Activated gamma-delta T cell (primary cell): ENCODE results near the gene EID1.
A peak's percentile ranks its signal among the peaks of the same experiment; 100 is the strongest.
"Not testable (repeated sequence)": the region's sequence is repeated elsewhere in the genome, so short reads cannot be mapped to it uniquely, and the experiment has no call there.

Experiments used
- DNase-seq: peaks from one replicate; lab custom pipeline; 2025; lab: John Stamatoyannopoulos, UW
- total RNA-seq, 2 donors: gene quantifications; one replicate each; lab custom pipeline; 2026; lab: John Stamatoyannopoulos, UW

The EID1 gene, protein sequence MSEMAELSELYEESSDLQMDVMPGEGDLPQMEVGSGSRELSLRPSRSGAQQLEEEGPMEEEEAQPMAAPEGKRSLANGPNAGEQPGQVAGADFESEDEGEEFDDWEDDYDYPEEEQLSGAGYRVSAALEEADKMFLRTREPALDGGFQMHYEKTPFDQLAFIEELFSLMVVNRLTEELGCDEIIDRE
- 125 to 153 reads per million in 2 donors for total RNA-seq

DNA sequence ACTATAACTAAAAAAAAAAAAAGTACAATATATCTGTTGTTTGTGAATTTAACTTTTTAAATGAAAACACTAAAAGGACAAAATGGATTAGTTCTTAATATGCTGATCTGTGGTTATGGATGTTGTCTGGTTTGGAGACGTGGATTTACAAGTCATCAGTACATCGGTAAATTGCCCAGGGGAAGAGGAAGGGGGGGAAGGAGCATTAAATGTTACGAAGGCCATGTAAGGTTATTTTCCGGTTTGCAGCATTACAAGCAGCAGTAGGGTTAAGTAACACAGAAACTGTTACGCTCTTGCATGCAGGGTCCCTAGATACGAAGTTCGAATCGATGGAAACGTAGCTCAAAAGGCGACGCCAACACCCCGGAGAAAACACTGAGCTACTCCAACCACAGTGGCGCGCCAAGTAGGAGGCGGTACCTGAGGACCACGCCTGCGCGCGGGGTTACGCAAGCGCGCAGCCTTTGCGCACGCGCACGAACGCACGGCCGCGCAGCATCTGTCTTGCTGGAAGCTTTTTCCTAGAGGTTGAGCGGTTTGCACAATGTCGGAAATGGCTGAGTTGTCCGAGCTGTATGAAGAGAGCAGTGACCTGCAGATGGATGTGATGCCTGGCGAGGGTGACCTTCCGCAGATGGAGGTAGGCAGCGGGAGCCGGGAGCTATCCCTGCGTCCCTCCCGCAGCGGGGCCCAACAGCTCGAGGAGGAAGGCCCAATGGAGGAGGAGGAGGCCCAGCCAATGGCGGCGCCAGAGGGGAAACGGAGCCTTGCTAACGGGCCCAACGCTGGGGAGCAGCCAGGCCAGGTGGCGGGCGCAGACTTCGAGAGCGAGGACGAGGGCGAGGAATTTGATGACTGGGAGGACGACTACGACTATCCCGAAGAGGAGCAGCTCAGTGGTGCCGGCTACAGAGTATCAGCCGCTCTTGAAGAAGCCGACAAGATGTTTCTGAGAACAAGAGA lies at the start of gene EID1:
Gene EID1, plus strand, starts transcription at position 505 of the 966 bp plus-strand sequence. Its CDS starts 43 bp downstream, at position 548.
- peak; percentile 81 for DNase-seq

GRCh38 chr15:48828471-48828870 lies 49.5 kb upstream of the EID1 start:
- DNase-seq, result no peak

DNA sequence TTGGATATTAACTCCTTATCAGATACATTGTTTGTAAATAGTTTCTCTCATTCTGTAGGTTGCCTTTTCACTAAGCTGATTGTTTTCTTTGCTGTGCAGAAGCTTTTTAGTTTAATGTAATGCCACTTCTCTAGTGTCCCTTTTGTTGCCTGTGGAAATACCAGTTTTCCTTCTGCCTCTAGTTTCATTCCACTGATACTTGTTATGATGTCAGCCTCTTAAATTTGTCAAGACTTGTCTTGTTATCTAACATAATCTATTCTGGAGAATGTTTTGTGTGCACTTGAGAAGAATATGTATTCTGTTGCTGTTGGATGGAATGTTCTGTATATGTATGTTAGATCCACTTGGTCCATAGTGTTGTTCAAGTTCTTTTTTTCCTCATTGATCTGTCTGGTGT lies 49.0 kb upstream of the EID1 start:
- DNase-seq, result no peak

DNA sequence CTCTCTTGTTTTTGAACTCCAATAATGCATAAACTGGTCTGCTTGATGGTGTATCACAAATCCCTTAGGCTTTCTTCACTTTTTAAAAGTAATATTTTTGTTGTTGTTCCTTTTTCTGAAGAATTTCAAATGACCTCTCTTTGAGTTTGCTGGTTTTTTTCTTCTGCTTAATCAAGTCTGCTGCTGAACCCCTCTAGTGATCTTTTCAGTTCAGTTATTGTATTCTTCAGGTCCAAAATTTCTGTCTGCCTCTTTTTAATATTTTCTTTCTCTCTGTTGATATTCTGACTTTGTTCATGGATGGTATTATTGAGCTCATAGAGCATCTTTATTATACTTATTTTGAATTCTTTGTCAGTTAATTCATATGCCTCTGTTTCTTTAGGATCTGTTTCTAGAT lies 45.3 kb upstream of the EID1 start:
- no peak for DNase-seq

DNA sequence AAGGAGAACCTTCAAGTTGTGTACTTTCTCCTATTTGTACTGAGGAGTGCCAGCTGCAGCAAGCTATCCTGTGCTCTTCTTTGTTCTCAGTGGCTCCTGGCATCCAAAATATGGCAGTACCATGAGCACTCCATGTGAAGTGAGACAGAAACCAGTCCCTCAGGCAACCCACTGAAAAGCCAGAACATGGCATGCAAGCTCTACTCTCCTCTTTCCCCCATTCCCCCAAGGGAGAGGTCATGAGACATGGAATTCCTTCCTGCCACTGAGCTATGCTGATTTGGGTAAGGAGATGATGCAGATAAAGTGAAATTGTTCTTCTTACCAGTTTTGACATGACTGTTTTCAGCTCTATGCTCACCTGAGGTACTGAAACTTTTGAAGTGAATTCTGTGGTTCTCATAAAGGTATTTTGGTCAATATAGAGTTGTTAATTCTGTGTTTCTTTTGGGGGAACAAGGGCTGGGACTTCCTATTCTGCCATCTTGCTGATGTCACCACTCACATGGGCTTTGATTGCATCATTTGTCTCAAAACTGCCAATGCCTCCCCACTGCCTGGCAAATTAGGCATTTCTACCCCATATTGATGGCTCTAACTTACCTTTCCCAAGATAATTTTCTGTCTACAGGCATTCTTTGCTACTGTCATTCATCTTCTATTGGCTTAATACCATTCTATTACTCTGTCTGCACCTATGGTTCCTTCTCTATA lies 44.3 kb upstream of the EID1 start:
- no peak for DNase-seq

- no peak for DNase-seq
Measured at GRCh38 chr15:48834756-48835155, 43.2 kb upstream of the EID1 start.

GRCh38 chr15:48842501-48842900 lies 35.4 kb upstream of the EID1 start:
- DNase-seq, result no peak

GRCh38 chr15:48845123-48845522 lies 32.8 kb upstream of the EID1 start:
- DNase-seq, result no peak

DNA sequence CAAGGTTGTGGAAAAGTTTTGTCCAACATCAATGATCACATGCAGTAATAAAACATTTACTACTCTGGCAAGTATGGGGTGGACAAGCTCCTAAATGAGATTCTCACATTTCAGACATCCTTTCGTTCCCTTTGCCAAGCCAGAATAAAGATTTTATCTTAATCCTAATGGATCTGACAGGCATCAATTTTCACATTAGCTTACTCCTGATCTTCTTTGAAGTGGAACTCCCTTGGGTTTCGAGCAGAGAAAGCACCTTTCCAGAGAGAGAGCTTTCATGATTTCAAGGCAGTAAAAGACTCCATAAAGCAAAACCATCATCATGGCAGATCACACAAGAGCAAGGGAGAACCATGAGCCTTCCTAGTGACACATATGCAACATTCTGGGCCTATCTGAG lies 27.3 kb upstream of the EID1 start:
- DNase-seq, result no peak

GRCh38 chr15:48851956-48852355 lies 26.0 kb upstream of the EID1 start:
- DNase-seq, result no peak

GRCh38 chr15:48854434-48854833 lies 23.5 kb upstream of the EID1 start:
- not testable (repeated sequence) for DNase-seq

DNA sequence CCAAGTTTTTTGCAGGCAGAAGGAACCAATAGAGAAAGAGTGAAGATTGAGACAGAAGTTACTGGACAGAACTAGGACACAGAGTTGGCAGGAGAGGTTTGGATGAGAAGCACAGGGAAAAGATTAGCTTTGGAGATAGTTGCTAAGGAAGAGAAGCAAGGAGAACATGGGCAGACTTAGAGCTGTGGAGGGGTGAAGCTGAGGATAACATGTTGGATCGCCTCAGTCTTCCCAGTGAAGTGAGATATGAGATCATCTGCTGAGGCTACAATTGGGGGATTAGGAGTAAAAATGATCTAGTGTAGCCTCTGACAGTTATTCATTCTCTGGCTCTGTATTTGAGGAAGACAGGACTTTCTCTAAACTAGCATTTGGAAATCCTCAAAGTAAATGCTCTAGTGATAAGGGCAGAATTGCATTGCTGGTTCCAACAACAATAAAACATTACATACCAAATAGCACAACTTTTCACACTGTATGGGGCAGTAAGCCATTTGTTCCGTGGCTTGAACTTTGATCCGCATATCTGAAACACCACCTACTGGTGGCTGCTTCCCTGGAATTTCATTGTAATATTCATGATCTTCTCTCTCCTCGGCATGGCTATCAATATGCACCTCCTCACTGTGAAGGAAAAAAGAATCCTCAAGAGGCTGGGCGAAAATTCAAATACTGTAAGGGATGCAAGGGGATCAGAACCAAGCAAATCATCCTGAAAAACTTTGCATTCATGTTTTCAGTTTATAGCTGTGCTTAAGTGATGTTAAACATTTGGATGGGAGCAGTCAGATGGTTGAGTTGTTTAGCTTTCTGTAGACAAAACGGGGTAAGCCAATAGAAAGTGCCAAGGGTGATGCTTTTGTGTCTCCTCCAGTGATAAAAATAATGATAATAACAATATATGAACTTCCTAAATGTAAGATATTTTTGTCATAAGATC lies 22.2 kb upstream of the EID1 start:
- DNase-seq, result no peak

- DNase-seq, result no peak
Measured at GRCh38 chr15:48856942-48857341, 21.0 kb upstream of the EID1 start.

GRCh38 chr15:48858401-48858800 lies 19.5 kb upstream of the EID1 start:
- no peak for DNase-seq

GRCh38 chr15:48859426-48859825 lies 18.5 kb upstream of the EID1 start:
- DNase-seq, result no peak

DNA sequence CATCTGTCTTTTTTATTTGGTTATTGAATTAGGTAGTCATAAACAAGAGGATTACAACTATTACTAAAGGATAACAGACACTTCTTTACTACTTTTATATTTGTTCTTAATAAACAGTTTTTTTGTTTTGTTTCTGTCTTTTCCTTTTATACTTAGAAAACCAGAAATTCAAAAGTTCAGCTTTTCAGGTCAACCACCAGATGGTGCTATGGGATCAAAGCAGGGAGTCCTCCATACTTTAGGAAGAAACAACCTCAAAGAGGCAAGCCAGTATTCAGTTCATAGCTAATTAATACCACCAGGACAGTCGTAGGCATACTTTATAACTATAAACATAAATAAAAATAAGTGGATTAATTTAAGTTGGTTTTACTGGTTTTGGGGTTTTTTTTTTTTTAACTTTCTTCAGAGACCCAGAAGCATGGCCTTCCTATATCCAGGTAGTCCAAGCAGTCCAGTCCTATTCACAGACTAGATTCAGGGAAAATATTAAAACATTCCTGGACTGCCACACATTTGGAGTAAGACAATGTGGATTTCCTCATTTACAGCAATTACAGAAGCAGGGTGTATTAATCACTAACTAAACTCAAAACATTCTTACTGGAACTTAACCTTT lies 16.0 kb upstream of the EID1 start:
- DNase-seq, result no peak

DNA sequence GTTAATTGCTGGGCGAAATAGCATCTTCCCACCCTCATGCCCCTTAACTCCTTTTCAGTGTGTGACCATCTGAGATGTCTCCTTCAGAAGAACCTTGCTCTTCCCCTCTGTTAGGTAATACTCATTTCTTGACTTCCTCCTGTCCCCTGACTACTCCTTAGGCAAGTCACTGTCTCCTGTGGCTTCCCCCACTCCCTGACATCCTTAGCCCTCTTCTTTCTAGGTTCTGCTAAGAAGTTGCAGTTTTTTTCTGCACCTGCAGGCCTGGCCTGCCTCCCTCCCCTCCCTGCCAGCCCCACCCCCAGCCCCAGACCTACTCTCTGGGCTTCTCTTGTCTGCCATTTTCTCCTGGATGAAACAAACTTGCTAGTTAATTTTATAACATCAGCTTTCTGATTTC lies 15.2 kb upstream of the EID1 start:
- DNase-seq, result no peak

DNA sequence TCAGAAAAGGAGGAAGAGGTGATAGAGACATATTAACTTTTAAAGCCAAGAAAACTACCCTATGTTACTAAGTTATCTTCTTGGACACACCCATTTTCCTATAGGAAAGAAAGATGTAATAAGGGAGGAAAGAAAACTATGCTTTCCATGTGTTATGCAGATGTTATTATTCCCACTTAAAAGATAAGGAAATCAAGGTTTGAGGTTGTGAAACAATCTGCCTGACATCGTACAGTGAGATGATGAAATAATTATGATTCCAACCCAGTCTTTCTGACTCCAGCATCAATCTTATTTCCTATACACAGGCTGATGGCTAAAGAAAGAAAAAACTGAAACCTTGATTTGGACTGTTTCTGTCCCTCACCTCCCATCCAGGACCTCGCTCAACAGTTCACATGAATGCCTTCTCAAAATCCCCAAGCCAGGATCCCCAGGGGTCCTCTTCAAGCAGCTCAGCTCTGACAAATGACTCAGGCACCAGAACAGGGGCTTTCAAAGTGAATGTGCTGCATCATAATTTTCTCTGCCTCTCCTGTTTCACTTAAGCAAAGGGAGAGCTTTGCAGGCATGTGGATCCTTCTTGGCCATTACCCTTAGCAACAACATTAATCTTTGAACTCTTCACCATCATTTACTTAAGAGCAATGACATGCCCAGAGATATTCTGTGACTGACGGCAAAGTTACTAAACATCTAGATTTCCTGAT lies 12.4 kb upstream of the EID1 start:
- no peak for DNase-seq

GRCh38 chr15:48866141-48866563 lies 11.8 kb upstream of the EID1 start:
- no peak for DNase-seq

DNA sequence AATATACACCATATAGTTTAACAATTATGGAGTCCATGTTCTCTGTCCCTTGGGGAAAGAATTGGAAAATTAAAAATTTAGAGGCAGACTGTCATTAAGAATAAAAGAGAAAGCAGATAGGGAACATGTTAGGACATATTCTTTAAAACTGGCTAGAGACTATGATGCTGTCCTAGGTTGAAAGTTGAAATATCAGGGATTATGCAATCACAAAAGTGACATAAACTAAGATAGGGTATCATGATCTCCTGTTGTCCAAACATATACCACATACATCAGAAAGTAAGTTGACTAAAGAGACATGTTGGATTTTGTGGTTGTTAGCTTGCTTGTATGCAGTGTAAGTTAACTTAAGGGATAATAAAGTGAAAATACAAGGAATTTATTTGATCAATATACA lies 9.9 kb upstream of the EID1 start:
- no peak for DNase-seq
